Activated CD8-positive, alpha-beta memory T cell treated with anti-CD3 and anti-CD28 coated beads, Interleukin-2, amount 50 U/mL, for 24 hours (primary cell): ENCODE results near the gene NUP210.

Experiments used
- DNase-seq: peaks from one replicate; pipeline ENCODE4 v3.0.0-alpha.2; 2020; ENCODE audit errors: extremely low read depth

The NUP210 gene

GRCh38 chr3:13375464-13375863 lies 44.7 kb downstream of the NUP210 start:
- DNase-seq, result no peak

GRCh38 chr3:13373975-13374586 lies 46.0 kb downstream of the NUP210 start:
- DNase-seq, result no peak

DNA sequence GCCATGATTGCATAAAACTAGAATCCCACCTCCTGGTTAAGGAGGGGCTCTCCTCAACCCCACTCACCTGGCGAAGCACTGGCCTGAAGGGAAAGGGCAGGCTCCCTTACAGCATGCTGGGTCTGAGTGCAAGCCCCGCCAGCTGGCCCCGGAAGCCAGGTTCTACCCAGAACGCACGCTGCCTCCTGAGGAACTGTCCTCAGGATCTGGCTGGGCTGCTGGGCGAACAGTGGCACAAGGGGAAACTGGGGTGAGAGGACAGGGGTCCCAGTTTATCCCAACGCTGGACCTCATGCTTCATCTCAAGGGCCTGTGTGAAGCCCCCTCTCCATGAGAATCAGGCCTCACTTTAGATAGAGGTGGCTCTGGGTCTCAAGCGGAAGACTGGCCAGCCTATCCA lies 47.5 kb downstream of the NUP210 start:
- DNase-seq, result no peak

GRCh38 chr3:13372126-13372525 lies 48.0 kb downstream of the NUP210 start:
- no peak for DNase-seq

DNA sequence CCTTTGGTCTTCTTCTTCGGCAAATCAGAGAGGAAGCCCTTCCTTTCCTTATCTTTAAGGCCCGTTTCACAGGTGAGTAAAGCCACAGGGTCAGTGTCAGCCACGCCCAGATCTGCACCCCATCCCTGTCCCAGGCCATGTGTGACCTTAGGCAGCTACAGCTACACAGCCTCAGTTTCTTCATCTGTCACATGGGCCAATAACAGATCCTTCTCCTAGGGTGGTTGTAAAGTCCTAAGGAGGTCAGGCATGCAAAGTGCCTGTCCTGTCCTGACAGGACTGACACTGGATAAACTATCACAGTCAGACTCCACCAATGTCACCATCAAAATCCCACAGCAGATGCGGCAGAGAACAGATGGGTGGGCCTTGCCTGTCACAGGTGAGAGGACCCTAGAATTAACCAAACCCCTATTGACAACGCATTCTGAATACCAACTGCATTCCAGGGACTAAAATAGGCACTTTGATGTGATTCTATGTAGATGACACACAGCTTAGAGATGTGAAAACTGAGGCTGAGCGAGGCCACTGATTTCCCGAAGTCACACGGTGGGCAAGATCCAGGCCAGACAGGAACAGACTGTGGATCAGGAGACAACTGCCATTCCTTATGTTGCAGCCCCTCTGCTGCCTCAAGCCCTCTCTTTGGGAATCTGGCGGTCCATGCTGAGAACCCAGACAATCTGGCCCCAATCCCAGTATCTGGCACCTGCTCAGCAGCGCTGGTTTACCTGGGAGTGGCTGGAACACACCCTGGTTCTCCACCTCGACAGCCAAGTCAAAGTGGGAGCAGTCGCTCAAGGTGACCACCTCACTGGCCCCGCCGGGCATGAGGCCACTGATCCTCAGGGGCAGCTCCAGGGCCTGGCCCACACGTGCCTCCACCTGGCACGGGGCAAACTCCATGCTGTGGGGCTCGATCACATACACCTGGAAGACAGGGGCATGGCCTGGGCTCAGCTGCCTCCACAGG lies 48.7 kb downstream of the NUP210 start:
- no peak for DNase-seq

- no peak for DNase-seq
Observed at GRCh38 chr3:13370609-13371008, 49.5 kb downstream of the NUP210 start.

DNA sequence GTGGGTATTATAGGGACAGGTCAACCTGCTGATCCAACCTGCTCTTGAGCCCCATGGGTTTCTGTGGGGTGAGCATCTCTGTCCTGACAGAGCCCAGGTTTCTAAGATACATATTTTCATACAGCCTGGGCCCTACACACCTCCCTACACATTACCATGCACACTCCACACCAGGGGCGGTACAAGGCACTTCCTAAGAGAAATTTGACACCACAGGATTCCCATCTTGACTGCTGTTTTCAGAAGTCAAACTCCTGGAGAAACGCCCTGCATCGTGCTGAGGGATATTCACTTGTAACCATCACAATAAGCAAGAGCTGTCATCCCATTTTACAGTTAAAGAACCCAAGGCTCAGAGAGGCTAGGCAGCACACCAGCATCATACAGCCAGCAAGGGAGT lies 50.1 kb downstream of the NUP210 start:
- DNase-seq, result no peak

DNA sequence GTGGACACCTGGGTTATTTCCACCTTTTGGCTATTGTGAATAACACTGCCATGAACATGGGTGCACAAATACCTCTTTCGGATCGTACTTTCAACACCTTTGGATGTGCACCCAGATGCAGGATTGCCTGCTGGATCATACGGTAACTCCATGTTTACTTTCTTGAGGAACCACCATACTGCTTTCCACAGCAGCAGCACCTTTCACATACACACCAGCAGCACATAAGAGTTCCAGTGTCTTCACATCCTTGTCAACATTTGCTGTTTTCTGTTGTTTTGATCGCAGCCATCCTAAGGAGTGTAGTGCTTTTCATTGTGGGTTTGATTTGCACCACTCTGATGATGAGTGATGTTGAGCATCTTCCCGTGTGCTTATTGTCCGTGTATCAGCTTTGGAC lies 51.3 kb downstream of the NUP210 start:
- DNase-seq, result no peak

DNA sequence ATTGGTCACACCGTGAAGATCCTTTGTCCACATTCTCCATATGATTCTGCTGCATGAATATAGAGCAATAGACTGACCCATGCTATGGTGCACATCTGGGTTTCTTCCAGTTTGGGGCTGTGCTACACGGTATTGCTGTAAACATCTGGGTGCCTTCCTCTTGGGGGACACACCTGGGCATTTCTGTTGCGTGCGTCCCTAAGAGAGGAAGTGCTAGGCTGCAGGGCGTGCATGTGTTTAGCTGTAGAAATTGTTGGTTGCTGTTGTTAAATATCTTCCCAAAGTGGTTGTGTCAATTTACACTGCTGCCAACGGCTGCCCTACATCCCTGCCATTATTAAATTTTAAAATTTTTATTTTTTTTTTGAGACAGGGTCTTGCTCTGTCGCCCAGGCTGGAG lies 52.4 kb downstream of the NUP210 start:
- DNase-seq, result no peak

DNA sequence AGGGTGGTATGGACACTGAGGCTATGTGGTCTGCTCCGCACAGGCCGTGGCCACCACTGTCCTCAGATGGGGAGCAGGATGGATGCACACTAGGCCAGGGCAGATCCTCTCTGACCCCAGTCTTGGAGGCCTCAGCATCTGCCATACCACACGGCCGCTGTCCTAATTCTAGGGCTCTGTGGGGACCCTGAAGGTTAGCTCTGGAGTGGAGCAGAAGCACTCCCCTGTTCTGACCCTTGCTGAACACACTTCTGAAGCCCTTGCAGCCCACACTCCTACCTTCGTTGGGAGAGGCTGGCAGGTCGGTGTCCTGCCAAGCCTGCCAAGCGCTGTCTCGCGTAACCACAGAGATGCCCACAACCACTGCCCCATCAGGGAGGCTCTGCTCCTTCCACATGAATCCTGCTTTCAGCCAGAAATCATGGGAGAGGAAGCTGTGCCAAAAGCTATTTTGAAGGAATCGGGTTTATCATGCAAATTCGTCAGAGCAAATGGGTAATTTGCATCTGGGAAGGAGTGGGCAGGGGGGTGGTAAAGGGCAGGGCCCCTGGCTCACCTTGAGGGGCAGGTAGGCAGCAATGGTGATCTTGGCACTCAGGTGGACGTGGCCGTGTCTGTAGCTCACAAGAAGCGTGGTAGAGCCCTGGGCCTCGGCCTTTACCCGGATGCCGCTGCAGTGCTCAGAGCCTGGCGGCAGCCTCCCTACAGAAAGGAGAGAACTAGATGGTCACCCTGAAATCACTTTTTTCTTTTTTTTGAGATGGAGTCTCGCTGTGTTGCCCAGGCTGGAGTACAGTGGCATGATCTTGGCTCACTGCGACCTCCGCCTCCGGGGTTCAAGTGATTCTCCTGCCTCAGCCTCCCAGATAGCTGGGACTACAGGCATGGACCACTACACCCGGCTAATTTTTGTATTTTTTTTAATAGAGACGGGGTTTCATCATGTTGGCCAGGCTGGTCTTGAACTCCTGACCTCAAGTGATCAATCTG lies 54.4 kb downstream of the NUP210 start:
- DNase-seq, result no peak

- no peak for DNase-seq
Observed at GRCh38 chr3:13364602-13365271, 55.4 kb downstream of the NUP210 start.

GRCh38 chr3:13362551-13362950 lies 57.6 kb downstream of the NUP210 start:
- no peak for DNase-seq

GRCh38 chr3:13359916-13360315 lies 60.2 kb downstream of the NUP210 start:
- no peak for DNase-seq

- no peak for DNase-seq
Observed at GRCh38 chr3:13358643-13359042, 61.5 kb downstream of the NUP210 start.

DNA sequence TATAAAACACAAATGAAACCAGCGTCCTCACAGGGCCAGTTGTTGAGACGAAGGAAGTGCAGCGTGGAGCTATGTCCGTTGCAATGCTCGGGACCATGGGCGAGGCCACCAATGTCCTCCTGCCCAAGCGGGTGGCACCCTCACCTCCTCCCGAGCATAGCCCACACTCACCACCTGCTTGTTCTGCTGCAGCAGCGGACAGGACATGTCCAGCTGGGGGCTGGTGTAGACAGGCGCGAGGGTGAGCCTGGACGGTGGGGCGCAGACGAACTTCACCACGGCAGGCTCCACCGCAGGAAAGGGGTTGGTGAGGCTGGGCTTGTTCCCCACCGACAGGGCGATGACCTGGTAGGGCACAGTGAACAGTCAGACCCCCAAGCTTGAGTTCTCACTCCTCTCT lies 62.1 kb downstream of the NUP210 start:
- DNase-seq, result no peak

DNA sequence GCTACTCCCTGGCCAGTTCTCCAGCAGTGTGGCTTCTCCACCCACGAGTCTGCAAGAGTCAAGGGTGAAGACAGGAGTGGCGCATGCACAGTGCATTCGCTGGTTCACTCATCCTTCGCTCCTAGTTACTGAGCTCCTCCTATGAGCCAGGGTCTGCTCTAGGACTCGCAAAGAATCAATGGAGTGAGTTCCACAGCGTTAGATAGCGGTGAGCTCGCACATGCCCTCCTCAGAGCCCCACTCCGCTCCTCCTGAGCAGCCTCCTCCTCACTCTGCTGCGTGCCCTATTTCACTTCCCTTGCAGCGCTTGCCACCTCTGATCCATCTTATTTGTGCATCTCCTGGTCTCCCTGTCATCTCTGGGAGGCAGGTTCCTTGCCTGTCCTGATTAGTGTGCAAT lies 63.0 kb downstream of the NUP210 start:
- DNase-seq, result no peak

DNA sequence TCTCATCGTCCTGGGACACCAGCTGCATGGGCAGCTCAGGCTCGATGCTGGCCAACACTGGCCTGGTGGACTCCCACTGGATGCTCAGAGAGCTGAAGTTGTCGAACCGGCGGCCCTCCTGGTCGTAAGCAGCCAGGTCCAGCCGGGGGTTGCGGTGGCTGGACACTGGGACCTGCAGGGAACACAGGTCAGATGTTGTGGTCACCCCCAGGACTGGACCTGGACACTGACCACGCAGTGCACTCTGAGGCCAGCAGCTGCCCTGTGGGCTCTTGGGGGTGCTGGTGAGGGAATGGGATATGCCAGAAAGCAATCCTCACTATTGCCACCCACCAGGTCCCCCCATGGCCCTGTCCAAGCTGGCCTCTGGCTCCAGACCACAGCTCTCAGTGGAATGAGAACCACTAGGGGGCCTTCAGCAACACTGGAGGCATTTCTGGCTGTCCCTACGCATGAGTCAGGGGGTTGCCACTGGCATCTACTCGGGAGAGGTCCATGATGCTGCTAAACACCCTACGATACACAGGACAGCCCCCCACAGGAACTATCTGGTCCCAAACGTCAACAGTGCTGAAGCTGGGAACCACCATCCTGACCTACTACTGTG lies 66.1 kb downstream of the NUP210 start:
- DNase-seq, result no peak

GRCh38 chr3:13353506-13353905 lies 66.6 kb downstream of the NUP210 start:
- no peak for DNase-seq

- peak; percentile 14 for DNase-seq
Observed at GRCh38 chr3:13352621-13353131, 67.4 kb downstream of the NUP210 start.

- no peak for DNase-seq
Observed at GRCh38 chr3:13349823-13350222, 70.3 kb downstream of the NUP210 start.
